GM18508 (cell line): Measurements from ENCODE around the gene SLC7A10.

ENCODE experiments used
- ATAC-seq: cut with Tn5 transposase; IDR thresholded peaks from one replicate; pipeline ENCODE4 v1.9.1; 2021; ENCODE audit warnings: moderate number of reproducible peaks; ENCODE audit not compliant: insufficient read depth, unreplicated experiment

The SLC7A10 gene

DNA sequence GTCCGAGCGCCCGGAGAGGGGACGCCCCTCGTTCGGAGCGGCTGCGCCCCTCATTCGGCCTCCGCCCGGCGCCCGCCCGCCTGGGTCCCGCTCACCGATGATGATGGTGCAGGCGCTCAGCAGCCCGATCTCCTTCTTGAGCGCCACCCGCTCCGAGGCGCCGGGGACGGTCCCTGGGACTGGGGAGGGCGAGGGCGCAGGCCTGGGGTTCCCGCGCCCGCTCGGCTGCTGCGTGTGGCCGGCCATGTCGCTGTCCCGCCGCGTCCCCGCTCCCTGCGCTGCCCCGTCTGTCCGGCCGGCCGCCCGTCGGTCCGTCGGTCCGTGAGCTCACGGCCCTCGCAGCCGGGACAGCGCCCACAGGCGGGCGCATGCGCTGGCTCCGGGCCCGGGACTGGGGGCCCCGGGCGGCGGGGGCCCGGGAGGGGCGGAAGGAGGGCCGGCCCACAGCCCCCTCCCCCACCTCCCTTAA is at the start of gene SLC7A10:
Gene SLC7A10, minus strand, starts transcription at position 393 of the 469 bp plus-strand sequence. Its CDS starts 147 bp downstream, at position 246.
- ATAC-seq, result no peak

DNA sequence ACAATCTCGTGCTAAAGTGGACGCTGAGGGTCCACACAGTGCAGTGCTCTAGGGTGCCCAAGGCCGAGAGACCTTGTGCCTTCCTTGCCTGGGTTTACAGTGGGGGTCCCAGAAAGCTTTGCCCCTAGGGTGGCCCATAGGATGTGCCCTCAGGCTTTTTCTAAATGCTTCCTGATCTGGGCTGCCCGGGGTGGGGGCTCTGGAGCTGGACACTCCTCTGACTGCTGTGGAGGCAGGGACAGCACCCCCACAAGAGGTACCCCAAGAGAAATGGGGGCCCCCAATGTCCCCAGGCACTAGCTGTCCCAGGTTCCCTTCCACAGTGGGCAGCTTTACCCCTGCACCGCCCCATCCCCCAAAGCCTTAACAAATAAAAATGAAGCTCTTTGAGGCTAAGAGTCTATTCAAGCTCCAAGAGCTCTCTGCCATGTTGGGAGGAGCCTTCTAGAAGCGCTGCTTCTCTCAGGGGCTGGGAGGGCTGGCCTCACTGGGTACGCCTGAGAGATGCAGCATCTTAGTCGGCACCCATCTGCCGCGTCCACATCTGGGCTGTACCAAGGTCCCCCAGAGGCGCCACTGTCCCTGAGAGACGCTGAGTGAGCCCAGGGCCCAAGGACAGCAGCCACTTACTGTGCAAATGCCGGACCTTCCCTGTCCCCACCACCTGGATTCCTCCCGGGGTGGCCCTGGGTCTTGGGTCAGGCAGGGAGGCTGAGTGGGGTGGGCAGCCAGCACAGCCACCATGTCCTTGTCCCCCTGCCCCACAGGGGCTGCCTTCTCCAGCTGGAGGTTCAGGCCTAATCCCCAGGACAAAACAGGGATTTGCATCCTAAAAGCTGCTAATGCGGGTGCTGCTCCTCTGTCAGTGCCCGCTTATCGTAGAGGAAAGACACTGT is 49.3 kb upstream of the SLC7A10 start:
- ATAC-seq, result no peak

DNA sequence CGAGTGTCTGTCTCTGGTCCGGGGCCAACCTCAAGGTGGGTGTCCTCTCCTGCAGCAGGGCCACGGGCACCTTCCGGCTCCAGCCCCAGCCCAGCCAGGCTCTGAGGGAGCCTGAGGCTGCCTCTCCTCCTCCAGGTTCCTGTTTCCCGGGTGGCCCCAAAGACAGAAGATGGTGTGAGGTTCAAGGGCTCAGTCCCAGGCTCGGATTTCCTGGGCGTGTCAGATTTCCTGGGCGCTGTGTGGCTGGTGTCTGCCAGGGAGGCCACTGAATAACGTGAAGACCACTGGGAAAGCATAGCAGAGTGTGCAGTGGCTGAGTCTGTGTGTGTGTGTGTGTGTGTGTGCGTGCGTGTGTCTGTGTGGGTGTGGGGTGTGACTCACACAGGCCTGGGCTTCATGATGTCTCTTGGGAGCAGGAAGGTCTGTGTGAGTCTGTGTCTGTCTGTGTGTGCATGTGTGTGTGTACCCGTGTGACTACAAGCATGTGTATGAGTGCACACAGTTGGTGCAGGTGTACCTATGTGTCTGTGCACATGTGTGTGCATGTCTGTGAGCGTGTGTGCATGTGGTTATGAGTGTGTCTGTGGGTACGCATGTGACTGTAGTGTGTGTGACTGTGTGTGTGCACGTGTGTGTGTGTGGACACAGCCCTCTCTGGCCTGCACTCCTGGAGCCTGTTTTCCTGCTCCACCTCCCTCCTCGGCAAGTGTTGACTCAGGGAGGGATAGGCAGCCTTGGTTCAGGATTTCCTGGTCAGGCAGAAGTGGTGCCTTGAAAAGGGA is 48.4 kb upstream of the SLC7A10 start:
- ATAC-seq, result no peak

DNA sequence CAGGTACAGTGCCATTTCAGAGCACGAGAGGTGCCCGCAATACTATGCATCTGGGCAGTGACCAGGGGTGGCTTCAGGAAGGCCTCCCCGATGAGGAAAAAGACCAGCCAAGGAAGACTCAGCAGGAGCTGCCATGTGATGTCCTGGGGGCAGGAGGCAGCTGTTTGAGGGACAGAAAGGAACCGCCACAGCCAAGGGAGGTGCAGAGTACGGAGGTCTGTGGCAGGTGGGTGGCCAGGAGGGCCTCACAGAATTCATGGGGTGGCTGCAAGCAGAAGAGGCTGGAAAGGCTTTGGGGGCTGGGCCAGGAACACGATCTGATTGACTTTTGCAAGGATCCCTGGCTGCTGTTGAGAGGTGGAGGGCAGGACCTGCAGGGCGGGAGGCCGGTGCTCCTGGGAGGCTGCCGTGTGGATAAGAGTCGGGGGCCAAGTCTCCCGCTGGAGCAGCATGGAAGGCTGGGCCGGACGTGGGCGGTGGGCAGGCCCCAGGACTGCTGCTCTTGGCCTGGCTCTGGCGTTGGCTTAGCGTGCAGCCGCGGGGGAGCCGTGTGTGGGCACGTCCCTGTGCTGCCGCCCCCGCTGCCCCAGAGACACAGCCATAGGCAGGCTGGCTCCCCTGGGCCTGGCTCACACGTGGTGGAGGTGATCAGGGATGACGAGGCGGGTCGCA is 47.6 kb upstream of the SLC7A10 start:
- ATAC-seq, result no peak

DNA sequence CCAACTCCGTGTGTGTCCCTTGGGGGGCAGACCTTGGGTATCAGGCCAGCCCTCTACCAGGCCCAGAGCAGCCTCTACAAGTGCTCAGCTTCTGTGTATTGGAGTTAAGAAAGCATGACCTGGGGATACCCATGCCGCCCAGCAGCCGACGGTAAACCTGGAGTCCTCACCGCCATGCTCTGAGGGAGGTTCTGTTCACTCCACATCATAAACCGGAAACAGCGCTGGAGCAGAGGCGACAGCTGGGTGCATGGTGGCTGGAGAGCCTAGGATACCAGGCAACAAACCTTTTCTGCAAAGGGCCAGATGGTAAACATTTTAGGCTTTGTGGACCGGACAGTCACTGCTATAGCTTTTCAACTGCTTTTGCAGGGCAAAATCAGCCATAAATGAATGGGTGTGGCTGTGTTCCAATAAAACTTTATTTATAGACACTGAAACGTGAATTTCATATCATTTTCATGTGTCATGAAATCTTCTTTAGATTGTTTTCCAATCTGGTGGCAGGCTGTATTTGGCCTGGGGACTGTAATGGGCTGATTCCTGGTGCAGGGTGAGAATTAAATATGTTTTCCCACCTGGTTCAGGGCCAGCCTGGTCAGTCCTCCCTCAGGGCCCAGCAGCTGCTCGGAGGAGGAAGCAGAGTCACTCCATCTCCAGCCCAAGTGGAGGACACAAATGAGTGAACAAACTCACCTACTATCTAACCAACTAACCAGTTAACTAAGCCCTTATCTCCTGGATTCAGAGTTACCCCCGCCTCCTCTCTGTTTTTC is 45.8 kb upstream of the SLC7A10 start:
- ATAC-seq, result no peak

DNA sequence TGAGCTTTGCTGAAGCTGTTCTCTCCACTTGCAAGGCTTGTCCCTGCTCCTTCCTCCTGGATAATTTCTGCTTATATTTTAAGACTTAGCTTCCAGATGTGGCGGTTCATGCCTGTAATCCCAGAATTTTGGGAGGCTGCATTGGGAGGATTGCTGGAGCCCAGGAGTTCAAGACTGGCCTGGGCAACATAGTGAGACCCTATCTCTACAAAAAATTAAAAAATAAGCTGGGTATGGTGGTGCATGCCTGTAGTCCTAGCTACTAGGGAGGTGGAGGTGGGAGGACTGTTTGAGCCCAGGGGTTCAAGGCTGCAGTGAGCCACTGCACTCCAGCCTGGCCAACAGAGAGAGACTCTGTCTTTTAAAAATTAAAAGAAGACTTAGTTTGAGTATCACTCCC is 45.1 kb upstream of the SLC7A10 start:
- ATAC-seq, result no peak

DNA sequence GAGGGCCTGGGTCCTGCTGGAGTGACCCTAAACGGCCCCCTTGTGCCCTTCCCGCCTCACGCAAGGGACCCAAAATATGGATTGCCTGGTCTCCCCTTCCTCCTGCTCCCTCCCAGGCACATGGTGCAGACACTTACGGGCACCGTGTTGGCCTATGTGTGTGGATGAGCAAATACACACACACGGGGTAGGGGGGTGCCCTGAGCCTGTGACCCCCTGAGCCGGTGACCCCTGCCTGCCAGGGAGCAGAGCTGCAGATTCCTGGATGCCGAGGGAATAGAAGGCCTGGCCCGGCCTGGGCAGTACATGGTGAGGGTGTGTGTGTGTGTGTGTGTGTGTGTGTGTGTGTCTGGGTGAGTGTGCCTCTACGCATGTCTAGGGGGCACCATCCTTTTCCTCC is 43.4 kb upstream of the SLC7A10 start:
- no peak for ATAC-seq

DNA sequence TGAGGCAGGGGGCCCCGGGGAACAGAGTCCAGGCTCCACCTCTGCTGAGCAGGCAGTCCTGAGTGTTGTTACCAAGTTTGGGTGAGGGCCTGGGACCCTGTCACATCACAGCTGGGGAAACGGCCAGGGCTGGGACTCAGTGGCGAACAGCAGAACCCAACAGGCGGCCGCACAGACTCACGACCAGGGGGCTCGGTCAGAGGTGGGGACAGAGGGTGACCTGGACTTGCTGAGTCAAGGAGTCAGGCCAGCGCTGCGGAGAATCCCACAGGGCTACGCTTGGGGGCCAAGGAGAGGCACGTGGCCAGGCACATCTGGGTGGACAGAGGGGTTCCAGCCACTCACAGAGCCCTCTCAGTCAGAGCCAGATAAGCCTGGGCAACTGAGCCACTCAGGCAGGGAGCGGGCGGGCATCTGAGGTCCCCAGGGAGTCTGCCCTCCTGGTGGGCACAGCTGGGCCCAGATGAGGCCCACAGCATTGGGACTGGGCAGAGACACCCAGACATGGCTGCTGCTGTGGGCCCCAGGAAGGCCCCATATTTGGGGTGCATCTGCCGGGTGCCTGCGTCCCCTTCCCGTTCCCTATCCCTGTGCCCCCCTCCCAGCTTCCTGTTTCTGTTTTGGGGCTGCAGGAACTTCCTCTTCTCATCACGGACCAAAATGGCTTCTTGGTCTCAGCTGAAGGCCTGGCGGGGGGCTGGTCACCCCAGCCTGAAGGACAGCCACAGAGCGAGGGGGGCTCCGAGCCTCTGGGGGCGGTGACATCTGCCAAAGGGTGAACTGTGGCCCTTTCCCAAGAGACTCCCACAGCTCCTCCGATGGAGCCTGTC is 42.7 kb upstream of the SLC7A10 start:
- no peak for ATAC-seq

DNA sequence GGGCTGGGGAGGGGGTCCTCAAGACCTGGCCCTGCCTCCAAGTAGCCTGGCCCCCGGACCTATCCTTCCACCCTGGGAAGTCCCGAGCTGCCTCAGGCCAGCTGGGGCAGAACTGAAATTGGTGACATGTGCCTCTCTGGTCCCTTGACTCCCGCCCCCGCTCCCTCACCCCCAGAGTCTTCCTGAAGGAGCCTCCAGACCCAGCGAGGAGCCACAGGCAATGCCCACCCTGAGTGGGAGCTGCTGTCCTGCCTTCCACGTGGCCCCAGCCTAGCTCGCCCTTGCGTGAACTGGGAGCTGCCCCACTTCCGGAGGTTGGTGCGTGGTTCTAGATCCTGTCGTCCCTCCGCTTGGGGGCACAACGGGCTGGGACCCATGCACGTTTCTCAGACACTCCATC is 42.1 kb upstream of the SLC7A10 start:
- ATAC-seq, result no peak

DNA sequence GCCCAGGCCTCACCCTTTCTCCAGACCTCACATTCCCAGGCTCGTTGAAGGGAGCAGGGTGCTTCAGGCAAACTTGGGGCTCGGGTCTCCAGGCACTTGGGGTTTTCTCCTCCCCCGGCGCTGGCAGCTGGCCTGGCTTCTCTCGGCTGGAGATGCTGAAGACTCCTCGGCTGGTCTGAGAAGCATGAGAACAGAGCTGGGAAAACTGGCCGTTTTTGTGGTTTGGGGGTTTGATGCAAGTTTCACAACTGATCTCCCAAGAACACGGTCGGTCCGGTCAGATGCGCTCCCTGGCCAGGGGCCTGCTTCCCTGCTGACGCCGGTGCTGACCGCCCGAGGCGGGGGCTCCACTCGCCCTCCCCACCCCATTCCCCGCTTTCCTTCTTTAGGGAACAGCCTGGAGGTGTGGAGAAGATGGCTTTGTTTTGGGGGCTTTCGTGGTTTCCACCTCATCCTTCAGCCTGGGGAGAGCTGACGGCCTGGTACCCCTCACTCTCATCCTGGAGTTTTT is 41.4 kb upstream of the SLC7A10 start:
- ATAC-seq, result no peak

DNA sequence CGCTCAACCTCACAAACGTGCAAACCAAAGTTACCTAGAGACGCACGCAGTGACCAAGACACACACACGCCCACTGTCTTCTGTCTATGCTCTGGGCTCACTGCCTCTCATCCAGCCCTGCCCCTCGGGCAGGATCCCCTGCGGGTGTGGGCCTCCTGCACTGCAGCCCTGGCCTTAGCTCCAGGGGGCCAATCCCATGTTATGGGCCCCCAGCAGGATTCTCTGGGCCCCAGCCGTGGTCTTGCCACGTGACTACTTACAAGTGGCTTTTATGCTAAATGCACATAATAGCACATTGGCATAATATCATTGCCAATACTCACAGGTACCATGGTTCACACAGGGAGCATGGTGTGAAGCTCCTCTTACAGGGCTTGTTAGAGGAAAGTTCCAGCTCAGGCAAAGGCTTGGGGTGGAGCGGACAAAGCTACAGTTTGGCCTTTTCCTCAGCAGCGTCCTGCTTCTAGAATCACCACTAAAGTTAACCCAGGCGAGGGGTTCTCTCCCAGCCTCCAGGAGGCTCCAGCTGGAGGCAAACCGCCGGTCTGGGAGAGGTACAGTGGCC is 39.3 kb upstream of the SLC7A10 start:
- no peak for ATAC-seq

DNA sequence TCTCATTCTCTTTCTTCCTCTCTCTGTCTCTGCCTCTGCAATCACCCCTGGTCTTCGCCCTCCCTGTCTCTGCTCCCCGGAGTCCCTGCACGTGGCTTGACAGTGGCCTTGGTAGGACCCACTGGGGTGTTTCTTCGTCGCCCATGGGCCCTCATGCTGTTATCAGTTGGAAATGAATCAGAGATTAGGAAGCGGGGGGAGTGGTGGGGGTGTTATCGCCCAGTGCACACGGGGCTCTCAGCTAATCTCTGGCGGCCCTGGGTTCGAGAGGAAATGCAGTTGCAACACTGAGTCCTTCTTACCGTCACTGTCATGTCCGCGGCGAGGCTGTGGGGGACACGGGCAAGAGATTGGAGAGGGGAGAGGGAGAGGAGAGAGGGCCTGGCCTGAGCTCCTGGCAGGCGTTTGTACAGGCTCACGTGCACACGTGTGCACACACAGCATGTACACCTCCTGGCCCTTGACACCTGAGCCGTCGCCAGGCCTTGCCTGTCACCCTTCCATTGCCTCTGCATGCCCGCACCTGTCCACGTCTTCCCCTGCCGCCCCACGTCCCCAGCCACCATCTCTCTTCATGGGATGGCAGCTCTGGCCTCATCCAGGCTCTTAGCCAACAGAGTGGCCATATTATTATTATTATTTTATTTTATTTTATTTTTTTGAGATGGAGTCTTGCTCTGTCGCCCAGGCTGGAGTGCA is 37.8 kb upstream of the SLC7A10 start:
- no peak for ATAC-seq

DNA sequence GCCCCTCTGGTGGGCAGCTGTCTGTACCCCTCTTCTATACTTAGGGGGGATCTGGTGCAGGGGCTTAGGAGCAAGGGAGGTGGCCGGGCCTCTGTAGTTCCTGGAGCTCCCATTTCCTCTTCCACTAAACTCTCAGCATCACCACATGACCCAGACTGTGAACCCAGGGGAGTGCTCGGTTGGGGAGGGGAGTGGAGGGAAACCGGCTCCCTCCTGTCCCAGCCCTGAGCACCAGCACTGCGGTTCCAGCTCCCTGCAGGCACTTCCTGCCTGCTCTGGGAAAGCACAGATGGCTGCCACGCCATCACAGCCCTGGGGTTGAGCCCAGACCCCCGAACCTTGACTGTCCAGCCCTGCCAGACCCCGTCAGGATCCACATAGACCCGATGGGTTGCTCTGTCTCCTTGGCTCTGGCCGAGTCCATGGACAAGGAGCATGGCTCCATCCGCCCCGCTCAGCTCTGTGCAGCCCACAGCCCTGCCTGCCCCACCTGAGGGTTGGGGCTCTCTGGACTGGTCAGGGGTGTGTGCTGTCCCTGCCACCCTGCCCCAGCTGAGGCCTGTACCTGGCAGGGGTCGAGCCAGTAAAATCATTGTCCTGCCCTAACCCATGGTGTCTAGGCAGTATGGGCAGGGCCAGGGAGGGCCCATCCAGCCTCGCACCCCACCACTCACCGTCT is 36.0 kb upstream of the SLC7A10 start:
- no peak for ATAC-seq

DNA sequence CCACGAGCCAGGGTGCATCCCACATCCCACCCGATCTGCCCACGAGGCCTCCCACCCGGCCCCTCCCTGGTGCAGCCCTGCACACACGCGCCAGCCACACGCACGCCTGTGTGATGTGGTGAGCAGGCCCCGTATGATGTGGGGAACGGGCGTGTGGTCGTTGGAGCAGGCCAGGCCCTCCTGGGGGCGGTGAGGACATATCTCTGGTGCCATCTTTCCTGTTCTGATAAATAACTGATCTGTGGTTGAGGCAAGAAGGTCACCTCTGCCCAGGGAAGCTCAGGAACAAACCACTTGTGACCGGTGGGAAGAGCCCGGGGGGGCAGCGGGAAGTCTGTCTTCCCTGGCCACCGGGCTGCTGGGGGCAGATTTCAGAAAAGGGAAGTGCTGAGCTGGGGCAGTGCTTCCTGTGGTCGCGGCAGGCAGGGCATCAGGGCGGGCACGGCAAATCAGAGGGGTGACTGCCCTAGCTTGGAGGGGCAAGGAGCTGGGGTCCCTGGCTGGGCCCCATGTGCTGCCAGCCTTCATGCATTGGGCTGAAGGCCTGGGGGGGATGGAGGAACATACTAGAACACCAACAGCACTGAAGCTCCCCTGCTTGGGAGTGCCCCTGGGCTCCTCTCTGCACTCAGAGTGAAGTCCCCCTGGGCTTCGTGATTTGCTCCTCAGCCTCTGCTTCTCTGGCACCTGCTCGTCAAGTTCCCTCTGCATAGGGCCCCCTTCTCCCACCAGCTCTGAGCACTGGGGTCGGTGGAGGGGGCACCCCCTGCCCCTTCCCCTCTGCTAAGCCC is 35.2 kb upstream of the SLC7A10 start:
- no peak for ATAC-seq

DNA sequence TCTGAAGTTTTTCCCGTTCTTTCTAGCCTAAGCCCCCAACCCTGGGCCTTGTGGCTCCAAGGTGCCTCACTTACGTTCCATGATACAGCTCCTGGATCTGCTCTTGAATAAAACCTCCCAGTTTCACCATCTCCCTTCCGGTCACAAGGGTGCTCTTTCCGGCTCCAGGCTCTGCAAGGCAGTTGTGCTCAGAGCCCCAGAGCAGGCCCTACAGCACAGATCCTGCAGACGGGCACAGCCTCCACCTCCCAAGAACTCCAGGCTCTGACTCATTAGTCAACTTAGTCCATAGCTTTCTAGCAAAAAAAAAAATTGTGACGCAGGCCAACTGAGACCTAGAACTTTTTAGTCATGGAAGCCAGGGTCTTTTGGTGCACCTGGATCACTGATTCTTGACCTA is 33.9 kb upstream of the SLC7A10 start:
- ATAC-seq, result no peak

DNA sequence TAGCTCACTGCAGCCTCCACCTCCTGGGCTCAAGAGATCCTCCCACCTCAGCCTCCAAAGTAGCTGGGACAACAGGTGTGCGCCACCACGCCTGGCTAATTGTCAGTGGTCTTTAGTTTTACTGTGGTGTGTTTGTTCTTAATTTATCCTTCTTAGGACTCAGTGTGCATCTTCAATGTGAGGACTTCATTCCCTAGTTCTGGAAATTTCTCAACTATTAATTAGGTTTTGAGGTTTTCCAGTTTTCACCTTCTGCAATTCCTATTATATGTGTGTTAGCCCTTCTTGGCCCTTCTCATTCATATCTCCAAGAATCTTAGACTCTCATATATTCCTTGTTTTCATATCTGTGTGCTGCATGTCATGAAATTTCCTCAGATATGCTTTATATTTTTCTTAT is 32.2 kb upstream of the SLC7A10 start:
- ATAC-seq, result no peak

DNA sequence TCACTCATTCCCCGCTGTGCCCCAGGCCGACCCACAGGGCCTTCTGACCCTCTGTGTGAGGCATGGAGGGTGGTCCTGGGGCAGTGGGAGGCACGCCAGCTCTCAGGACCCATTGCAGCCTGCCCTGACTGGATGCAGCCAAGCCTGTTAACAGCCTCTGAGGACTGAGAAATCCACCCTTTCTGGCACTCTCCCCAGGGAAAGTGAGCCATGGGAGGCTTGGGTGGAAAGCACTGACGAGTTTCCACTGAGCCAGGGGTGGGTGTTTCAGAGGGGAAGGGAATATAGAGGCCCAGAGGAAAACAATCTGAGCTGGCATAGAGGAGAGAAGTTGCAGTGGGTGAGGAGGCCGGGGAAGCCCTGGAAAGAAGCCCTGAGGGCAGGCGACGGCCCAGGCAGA is 30.6 kb upstream of the SLC7A10 start:
- no peak for ATAC-seq
